Right kidney (tissue), 1 donor: ENCODE data around the gene EP400.
"Not testable (repeated sequence)": the region's sequence is repeated elsewhere in the genome, so short reads cannot be mapped to it uniquely, and the experiment has no call there.

Experiments used
- DNase-seq: peaks from one replicate; pipeline ENCODE4 v3.0.0-alpha.2; 2016

EP400 gene

DNA sequence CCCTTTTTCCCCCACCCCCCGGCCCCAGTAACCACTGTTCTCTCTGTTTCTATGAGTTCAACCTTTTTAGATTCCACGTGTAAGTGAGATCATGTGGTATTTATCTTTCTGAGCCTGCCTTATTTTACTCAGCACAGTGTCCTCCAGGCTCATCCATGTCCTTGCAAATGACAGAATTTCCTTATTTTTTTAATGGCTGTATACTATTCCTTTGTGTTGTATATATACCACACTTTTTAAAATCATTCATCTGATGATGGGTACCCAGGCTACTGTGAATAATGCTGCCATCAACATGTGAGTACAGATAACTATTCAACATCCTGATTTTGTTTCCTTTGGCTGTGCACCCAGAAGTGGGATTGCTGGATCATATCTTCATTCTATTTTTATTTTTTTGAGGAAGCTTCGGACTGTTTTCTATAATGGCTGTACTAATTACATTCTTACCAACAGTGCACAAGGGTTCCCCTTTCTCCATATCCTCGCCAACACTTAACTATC lies 139.7 kb downstream of the EP400 start:
- no peak for DNase-seq

GRCh38 chr12:132094269-132094891 lies 144.6 kb downstream of the EP400 start:
- DNase-seq = no peak

- DNase-seq = no peak
Measured at GRCh38 chr12:132095520-132096409, 146.0 kb downstream of the EP400 start.

DNA sequence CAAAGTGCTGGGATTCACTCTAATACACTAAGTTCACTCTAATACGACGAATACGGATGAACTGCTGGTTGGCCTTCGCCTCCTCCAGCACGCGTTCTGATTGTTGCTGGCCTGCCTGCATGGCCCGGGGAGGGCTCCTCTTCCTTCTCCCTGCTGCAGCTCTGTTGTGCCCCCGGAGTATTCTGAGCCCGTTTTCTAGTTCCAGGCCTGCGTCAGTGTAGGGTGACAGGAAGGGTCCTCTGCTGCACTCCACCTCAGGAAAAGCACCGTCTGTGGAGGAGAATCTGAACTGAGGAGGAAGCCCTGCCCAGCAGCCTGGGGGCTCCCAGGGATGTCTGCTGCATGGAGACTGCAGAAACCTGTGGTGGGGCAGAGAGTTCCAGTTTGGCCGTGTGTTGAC lies 150.0 kb downstream of the EP400 start:
- DNase-seq = no peak

DNA sequence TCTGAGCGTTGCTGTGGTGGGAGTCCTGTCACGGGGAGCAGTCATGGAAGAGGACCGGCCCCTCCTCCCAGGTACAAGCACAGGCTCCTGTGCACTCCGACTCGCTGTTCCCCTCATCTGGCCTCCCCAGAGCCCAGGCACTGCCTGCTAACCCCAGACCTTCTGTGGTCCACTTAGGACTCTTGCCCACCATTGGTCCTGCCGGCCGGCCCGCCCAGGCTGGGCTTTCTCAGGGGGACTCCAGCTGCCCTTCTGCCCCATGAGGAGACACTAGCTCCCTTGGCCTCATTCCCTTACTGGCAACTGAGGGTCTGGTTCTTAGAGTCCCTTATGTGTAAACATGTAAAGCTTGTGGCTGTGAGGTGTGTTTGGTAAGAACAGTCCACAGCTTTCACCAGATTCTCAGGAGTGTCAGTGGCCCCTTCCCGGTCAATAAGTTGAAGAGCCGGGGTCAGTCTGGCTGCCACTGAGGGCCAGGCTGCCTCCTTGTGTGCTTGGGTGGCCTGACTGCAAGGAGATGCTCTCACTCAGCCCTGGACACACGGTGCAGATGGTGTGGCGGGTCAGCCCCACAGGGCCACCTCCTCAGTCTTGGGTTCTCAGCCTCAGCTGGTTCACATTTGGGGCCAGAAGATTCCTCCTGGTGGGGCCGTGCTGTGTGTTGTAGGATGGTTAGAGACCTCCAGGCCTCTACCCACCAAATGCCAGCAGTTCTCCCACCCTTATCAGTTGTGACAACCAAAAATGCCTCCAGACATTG lies 150.7 kb downstream of the EP400 start:
- DNase-seq = no peak

- DNase-seq = no peak
Measured at GRCh38 chr12:132102297-132102696, 152.6 kb downstream of the EP400 start.

- DNase-seq = not testable (repeated sequence)
Measured at GRCh38 chr12:132103072-132103471, 153.3 kb downstream of the EP400 start.

- DNase-seq = no peak
Measured at GRCh38 chr12:132103542-132104308, 154.0 kb downstream of the EP400 start.

GRCh38 chr12:132105467-132105866 lies 155.7 kb downstream of the EP400 start:
- DNase-seq = no peak

- DNase-seq = no peak
Measured at GRCh38 chr12:132106921-132107320, 157.2 kb downstream of the EP400 start.

- DNase-seq = no peak
Measured at GRCh38 chr12:132108211-132108832, 158.6 kb downstream of the EP400 start.

DNA sequence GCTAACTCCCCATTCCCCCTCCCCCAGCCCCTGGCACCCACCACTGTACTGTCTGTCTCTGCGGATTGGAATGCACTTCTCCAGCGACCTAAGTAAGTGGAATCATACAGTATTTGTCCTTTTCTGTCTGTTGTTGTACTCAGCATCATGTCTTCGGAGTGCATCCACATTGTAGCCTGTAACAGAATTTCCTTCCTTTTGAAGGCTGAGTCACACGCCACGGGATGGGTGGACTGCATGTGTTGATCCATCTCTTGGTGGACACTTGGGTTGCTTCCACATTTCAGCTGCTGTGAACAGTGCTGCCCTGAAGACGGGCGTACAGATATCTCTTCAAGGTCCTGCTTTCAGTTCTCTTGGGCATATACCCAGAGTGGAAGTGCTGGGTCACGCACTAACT lies 160.0 kb downstream of the EP400 start:
- no peak for DNase-seq

- no peak for DNase-seq
Measured at GRCh38 chr12:132110677-132111076, 160.9 kb downstream of the EP400 start.

GRCh38 chr12:132111654-132112304 lies 162.0 kb downstream of the EP400 start:
- DNase-seq = no peak

DNA sequence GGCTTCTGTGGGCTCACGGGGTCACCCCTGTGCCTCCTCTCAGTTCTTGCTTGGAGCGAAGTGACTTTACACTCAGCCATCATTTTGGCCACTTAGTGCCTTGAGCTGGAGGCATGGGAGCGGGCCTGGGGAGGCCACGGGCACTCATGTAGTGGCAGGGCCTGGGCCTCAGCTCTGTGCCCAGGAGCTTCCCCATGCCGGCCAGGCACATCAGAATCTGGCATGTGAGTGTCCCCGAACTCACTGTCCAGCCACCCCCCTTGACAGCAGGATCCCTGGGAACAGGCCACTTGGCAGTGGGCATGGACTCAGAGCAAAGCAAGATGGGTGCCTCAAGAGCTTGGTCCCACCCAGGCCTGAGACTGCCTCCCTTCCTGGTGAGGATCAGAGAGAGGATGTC lies 164.9 kb downstream of the EP400 start:
- DNase-seq = no peak

DNA sequence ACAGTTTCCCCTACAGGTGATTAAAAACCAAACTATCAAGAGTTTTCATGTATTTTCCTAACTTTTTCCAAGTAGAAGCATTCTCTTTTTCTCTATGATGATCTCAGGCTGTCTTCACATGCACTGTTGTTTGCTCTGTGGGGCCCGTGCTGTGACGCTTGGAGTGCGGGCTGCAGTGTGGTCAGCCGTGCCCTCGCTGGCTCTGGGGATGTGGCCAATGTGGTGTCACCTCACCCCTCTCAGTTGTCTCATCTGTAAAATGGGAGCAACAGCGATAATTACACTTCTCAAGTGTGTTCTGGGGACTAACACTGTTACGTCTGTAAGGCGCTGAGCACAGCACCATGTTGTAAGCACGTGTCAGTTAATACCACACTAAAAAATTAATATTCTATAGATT lies 165.8 kb downstream of the EP400 start:
- no peak for DNase-seq

GRCh38 chr12:132116709-132117557 lies 167.2 kb downstream of the EP400 start:
- no peak for DNase-seq

DNA sequence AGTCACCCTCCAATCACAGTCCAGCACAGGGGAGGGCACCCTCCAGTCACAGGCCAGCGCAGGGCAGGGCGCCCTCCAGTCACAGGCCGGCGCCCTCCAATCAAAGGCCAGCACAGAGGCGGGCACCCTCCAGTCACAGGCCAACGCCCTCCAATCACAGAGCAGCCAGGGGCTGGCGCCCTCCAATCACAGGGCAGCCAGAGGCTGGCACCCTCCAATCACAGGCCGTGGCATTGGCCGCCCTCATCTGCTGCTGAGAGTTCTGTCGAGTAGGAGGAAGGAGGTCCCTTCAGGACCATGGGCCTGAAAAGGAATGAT lies 167.8 kb downstream of the EP400 start:
- no peak for DNase-seq

DNA sequence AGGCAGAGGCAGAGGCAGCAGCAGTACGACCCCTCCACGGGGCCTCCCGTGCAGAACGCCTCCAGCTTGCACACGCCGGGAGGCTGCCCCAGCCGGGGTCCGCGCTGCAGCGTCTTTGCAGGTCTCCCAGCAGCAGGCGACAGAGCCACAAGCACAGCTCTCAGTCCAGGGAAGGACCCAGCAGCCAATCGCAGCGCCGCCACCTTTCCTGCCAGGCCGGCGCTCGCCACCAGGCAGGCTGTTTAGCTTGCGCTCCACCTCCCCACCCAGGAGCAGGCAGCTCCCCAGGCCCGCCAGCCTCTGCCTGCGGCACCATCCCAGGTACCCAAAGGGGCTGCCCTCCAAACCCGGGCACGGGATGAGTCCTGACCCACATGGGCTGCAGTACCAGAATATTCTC lies 169.1 kb downstream of the EP400 start:
- no peak for DNase-seq

DNA sequence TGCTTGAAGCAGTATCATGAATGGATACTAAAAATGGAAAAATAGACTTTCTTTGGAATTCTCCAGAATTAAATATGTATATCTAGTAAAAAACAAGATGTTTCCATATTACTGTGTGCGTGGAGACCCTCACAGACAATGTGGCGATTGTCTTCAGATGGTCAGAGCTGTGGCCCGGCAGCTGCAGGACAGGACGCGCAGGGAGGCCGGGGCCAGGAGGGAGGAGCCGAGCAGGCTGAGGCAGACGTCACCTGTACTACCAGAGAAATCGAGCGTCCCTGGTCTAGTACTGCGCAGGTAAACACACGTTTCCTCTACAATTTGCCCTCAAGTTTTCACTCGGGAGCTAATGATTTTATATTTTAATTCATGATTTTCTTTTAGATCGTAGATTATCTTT lies 171.5 kb downstream of the EP400 start:
- no peak for DNase-seq
